HepG2 (cell line): ENCODE data around the gene ATP5F1E. TPM values are rescaled to one million over a fixed set of nuclear protein-coding genes. Genes with fewer than 3 reads are reported as not detected.

ENCODE experiments used
- ATF4 ChIP-seq, 2 experiments: fragments of 450-650 bp in 1 of 2; sonication (generic) in 1 of 2; formaldehyde crosslinking; IDR thresholded peaks; 2 replicates each; pipeline versions ENCODE4 v1.5.0 to v1.8.0; 2020 to 2022; ENCODE audit warnings: mild to moderate bottlenecking in 1 of 2, missing genetic modification reagents in 1 of 2
- CERS6 ChIP-seq: sonication (generic); formaldehyde crosslinking; IDR thresholded peaks from 2 replicates; pipeline ENCODE4 v1.5.0; 2020; ENCODE audit warnings: missing genetic modification reagents
- FLYWCH1 ChIP-seq: sonication (generic); formaldehyde crosslinking; IDR thresholded peaks from 2 replicates; pipeline ENCODE4 v1.8.1; 2023; ENCODE audit warnings: mild to moderate bottlenecking, missing genetic modification reagents
- FOXK2 ChIP-seq: fragments of 450-650 bp; IDR thresholded peaks from 2 replicates; pipeline ENCODE4 v1.6.1; 2016
- KLF15 ChIP-seq: sonication (generic); formaldehyde crosslinking; IDR thresholded peaks from 2 replicates; pipeline ENCODE4 v1.8.1; 2023; ENCODE audit warnings: borderline replicate concordance, mild to moderate bottlenecking, inconsistent platforms, missing genetic modification reagents, mixed read lengths
- MAFK ChIP-seq, 2 experiments: IDR thresholded peaks in 1 of 2; conservative IDR thresholded peaks in 1 of 2; 2 replicates each; pipeline ENCODE4 v1.6.1; 2011; ENCODE audit warnings: improper control_type of control experiment in 2 of 2, low read length in 2 of 2
- MBD4 ChIP-seq: IDR thresholded peaks from 2 replicates; pipeline ENCODE4 v1.6.1; 2012; ENCODE audit warnings: low read length, inconsistent platforms, borderline replicate concordance
- MIER3 ChIP-seq: IDR thresholded peaks from 2 replicates; pipeline ENCODE4 v1.6.1; 2016; ENCODE audit warnings: missing compliant biosample characterization, borderline replicate concordance
- NFYC ChIP-seq: IDR thresholded peaks from 2 replicates; pipeline ENCODE4 v1.6.1; 2016; ENCODE audit warnings: missing genetic modification reagents, missing compliant biosample characterization
- NONO ChIP-seq, 2 experiments: fragments of 450-650 bp in 1 of 2; sonication (generic) in 1 of 2; formaldehyde crosslinking in 1 of 2; IDR thresholded peaks in 1 of 2; conservative IDR thresholded peaks in 1 of 2; 2 replicates each; pipeline versions ENCODE4 v1.6.1 to v1.8.0; 2017 to 2022; ENCODE audit warnings: mild to moderate bottlenecking in 1 of 2, missing genetic modification reagents in 1 of 2, moderate library complexity in 1 of 2
- POLR2G ChIP-seq: fragments of 200-400 bp; formaldehyde crosslinking; IDR thresholded peaks from 2 replicates; pipeline ENCODE4 v1.6.1; 2018; ENCODE audit warnings: mild to moderate bottlenecking, low read depth, low read length, moderate library complexity
- REPIN1 ChIP-seq: sonication (generic); formaldehyde crosslinking; IDR thresholded peaks from 2 replicates; pipeline ENCODE4 v1.8.0; 2022; ENCODE audit warnings: missing genetic modification reagents, low read depth, mild to moderate bottlenecking, borderline replicate concordance
- RFX1 ChIP-seq: fragments of 450-650 bp; IDR thresholded peaks from 2 replicates; pipeline ENCODE4 v1.6.1; 2017
- USF2 ChIP-seq, 2 experiments: sonication (generic) in 1 of 2; formaldehyde crosslinking in 1 of 2; IDR thresholded peaks; 2 replicates each; pipeline versions ENCODE4 v1.5.1 to v1.6.1; 2011 to 2020; ENCODE audit warnings: borderline replicate concordance in 1 of 2, low read depth in 1 of 2, low read length in 1 of 2, mild to moderate bottlenecking in 1 of 2, missing genetic modification reagents in 1 of 2, moderate library complexity in 1 of 2
- YEATS4 ChIP-seq: sonication (generic); formaldehyde crosslinking; IDR thresholded peaks from 2 replicates; pipeline ENCODE4 v1.4.0; 2020; ENCODE audit warnings: missing genetic modification reagents, borderline replicate concordance
- ZBTB37 ChIP-seq: sonication (generic); formaldehyde crosslinking; IDR thresholded peaks from 2 replicates; pipeline ENCODE4 v1.4.0; 2020; ENCODE audit warnings: mild to moderate bottlenecking, missing genetic modification reagents
- ZNF17 ChIP-seq: sonication (generic); formaldehyde crosslinking; IDR thresholded peaks from 2 replicates; pipeline ENCODE4 v1.5.0; 2020; ENCODE audit warnings: mild to moderate bottlenecking, missing genetic modification reagents
- ZNF674 ChIP-seq: sonication (generic); formaldehyde crosslinking; IDR thresholded peaks from 2 replicates; pipeline ENCODE4 v1.5.0; 2020; ENCODE audit warnings: low read depth, mild to moderate bottlenecking, missing genetic modification reagents
- ZSCAN29 ChIP-seq: sonication (generic); formaldehyde crosslinking; conservative IDR thresholded peaks from 2 replicates; pipeline ENCODE4 v1.4.0; 2020; ENCODE audit warnings: mild to moderate bottlenecking, missing genetic modification reagents
- polyA plus RNA-seq, 8 experiments: library from polyadenylated mRNA; depleted of rRNA in 3 of 8; stranded (reverse) in 7 of 8; unstranded in 1 of 8; fragments of >200 nt; fragmentation: Illumina TruSeq in 4 of 8; extraction: Trizol in 4 of 8; gene quantifications; 2 replicates each; pipeline versions ENCODE4 v1.2.1 to v1.2.3, GENCODE V29; 2011 to 2016; ENCODE audit warnings: low read depth in 4 of 8, missing spikeins in 1 of 8, mixed read lengths in 1 of 8; ENCODE audit not compliant: insufficient read depth in 1 of 8
- total RNA-seq, 5 experiments: library from RNA; depleted of rRNA; stranded (reverse); fragments of >200 nt; fragmentation: Illumina TruSeq; extraction: Trizol; gene quantifications; 2 replicates each; pipeline ENCODE4 v1.2.3, GENCODE V29; 2016; ENCODE audit warnings: low read depth in 1 of 5
- TF ChIP-seq, protein P1 (sequence below): sonication (generic); formaldehyde crosslinking; conservative IDR thresholded peaks from 2 replicates; pipeline ENCODE4 v1.4.0; 2020; ENCODE audit warnings: mild to moderate bottlenecking, missing genetic modification reagents, moderate library complexity

ATP5F1E gene
- total and polyA plus RNA-seq, 2 of the 13 experiments (the other 11 are each of a cell fraction or from before 2014, with no cell fraction given), result 121 to 134 TPM

GRCh38 chr20:59010321-59010994 is 21.7 kb downstream of the ATP5F1E start (continued):
- TF ChIP-seq CERS6 (CRISPR knock-in tag) (no peak), FOXK2 (no peak), FLYWCH1 (CRISPR knock-in tag) (no peak), NONO (IDR thresholded peaks at IDR 0.05) (no peak), NONO (CRISPR knock-in tag; conservative IDR thresholded peaks at IDR 0.05) (0 out of 2 replicates have a peak, but pooled peaks have one; percentile 49), REPIN1 (CRISPR knock-in tag) (no peak), ZNF17 (CRISPR knock-in tag) (no peak), MBD4 (no peak), POLR2G (no peak), MAFK (conservative IDR thresholded peaks at IDR 0.05 in 1 of 2, IDR thresholded peaks at IDR 0.05 in 1 of 2; ENCODE audit: low read length in 2 of 2) (no peak), YEATS4 (CRISPR knock-in tag) (no peak), ZSCAN29 (CRISPR knock-in tag) (no peak), USF2 (IDR thresholded peaks at IDR 0.05; ENCODE audit: low read depth, low read length) (no peak), USF2 (CRISPR knock-in tag; IDR thresholded peaks at IDR 0.05; ENCODE audit: borderline replicate concordance) (peak; percentile 77; the same call in 1 of the 2 replicates), ZBTB37 (no peak), NFYC (no peak), RFX1 (no peak), KLF15 (CRISPR knock-in tag) (no peak), MIER3 (no peak), ATF4 (CRISPR knock-in tag; IDR thresholded peaks at IDR 0.05) (no peak), ZNF674 (CRISPR knock-in tag) (no peak)
- TF ChIP-seq, protein P1, sequence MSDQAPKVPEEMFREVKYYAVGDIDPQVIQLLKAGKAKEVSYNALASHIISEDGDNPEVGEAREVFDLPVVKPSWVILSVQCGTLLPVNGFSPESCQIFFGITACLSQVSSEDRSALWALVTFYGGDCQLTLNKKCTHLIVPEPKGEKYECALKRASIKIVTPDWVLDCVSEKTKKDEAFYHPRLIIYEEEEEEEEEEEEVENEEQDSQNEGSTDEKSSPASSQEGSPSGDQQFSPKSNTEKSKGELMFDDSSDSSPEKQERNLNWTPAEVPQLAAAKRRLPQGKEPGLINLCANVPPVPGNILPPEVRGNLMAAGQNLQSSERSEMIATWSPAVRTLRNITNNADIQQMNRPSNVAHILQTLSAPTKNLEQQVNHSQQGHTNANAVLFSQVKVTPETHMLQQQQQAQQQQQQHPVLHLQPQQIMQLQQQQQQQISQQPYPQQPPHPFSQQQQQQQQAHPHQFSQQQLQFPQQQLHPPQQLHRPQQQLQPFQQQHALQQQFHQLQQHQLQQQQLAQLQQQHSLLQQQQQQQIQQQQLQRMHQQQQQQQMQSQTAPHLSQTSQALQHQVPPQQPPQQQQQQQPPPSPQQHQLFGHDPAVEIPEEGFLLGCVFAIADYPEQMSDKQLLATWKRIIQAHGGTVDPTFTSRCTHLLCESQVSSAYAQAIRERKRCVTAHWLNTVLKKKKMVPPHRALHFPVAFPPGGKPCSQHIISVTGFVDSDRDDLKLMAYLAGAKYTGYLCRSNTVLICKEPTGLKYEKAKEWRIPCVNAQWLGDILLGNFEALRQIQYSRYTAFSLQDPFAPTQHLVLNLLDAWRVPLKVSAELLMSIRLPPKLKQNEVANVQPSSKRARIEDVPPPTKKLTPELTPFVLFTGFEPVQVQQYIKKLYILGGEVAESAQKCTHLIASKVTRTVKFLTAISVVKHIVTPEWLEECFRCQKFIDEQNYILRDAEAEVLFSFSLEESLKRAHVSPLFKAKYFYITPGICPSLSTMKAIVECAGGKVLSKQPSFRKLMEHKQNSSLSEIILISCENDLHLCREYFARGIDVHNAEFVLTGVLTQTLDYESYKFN (CRISPR knock-in tag), result no peak; the same call in 1 of the 2 replicates
